Measurements from ENCODE around the gene NOL9.

Gene NOL9

GRCh38 chr1:6523566-6523965 is 30.7 kb downstream of the NOL9 start:
- no peak for ATAC-seq

GRCh38 chr1:6521536-6521935 is 32.8 kb downstream of the NOL9 start:
- no peaks in the 10 kb centered on the region for H3K4me1 Mint-ChIP-seq
- H3K4me3 Mint-ChIP-seq, result no peak overlapping the region
- no peaks in the 10 kb centered on the region for H3K27me3 Mint-ChIP-seq
- H3K9me3 Mint-ChIP-seq, result no peaks in the 10 kb centered on the region
- no peak for ATAC-seq
- H3K27ac Mint-ChIP-seq, result no peak overlapping the region
- peaks cover 25% of the 10 kb centered on the region for H3K36me3 Mint-ChIP-seq

More at GRCh38 chr1:6523566-6523965, 30.7 kb downstream of the NOL9 start:
- H3K4me3 Mint-ChIP-seq, result no peak overlapping the region
- peaks cover 37% of the 10 kb centered on the region for H3K36me3 Mint-ChIP-seq
- H3K27me3 Mint-ChIP-seq, result no peaks in the 10 kb centered on the region
- no peaks in the 10 kb centered on the region for H3K9me3 Mint-ChIP-seq
- H3K27ac Mint-ChIP-seq, result no peak overlapping the region
- H3K4me1 Mint-ChIP-seq, result no peaks in the 10 kb centered on the region

- Mint-ChIP-seq H3K4me1 (no peaks in the 10 kb centered on the region), H3K9me3 (no peaks in the 10 kb centered on the region), H3K27me3 (no peaks in the 10 kb centered on the region), H3K27ac (no peak overlapping the region), H3K4me3 (no peak overlapping the region), H3K36me3 (peaks cover 11% of the 10 kb centered on the region)
- ATAC-seq, result no peak
Measured at GRCh38 chr1:6519935-6520671, 34.2 kb downstream of the NOL9 start.

DNA sequence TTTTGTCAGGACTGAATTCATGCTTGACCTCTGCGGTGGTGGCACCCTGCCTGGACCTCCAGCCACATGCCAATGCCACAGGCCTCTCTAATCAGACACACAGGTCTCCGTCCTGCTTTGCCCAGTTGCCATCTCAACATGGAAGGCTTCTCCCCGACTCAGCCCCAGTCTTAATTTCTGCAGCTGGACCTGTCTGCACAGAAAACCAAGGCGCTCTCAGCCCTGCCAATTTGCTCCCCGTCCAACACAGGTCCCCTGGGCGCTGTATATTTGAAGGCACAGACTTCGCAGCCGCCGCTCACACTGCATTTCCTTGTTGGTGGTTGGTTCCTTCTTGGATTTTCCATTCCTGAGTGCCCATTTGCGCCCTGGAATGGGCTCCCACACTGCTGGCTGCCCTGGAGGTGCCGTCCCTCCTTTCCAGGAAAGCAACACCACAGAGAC is 34.8 kb downstream of the NOL9 start:
- H3K27ac Mint-ChIP-seq, result no peak overlapping the region
- no peaks in the 10 kb centered on the region for H3K9me3 Mint-ChIP-seq
- H3K36me3 Mint-ChIP-seq, result peaks cover 11% of the 10 kb centered on the region
- no peaks in the 10 kb centered on the region for H3K4me1 Mint-ChIP-seq
- H3K27me3 Mint-ChIP-seq, result no peaks in the 10 kb centered on the region
- no peak overlapping the region for H3K4me3 Mint-ChIP-seq
- no peak for ATAC-seq

DNA sequence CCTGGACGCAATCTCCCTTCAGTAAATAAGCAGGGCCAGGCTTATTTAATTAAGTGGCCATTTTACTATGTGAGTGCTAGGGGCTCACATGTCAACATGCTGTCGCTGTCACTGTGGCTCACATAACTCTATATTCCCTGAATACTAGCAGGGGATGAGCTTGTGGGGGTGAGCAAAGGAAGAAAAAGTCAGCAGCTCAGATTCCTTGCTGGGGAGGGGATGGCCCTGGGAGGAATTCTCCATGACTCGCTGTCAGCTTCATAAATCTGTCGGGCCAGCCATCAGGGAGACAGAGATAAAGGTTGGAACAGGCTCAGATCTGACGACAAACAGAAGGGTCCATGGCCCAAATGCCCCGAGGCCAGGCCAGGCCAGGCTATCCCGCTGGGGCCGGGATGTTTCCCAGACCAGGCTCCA is 36.9 kb downstream of the NOL9 start:
- no peaks in the 10 kb centered on the region for H3K36me3 Mint-ChIP-seq
- H3K9me3 Mint-ChIP-seq, result no peaks in the 10 kb centered on the region
- no peaks in the 10 kb centered on the region for H3K4me1 Mint-ChIP-seq
- H3K27me3 Mint-ChIP-seq, result no peaks in the 10 kb centered on the region
- no peak for ATAC-seq
- H3K4me3 Mint-ChIP-seq, result no peak overlapping the region
- no peak overlapping the region for H3K27ac Mint-ChIP-seq

DNA sequence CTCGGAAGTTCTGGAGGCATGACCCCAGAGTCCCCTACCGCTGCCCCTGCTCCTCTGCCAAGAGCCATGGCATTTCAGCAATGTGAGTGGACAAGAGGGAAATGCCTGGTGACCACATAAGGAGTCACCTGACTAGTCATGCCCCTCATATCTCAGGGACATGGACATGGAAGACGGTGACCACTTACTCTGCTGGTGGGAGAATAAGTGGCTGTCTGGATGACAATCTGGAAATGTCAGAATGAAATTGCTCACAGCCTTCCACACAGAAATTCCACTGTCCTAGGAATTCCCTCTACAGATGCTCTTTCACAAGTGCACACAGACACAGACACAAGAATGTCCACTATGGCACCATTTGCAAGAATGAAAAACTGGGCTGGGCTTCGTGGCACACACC is 38.5 kb downstream of the NOL9 start:
- no peak for ATAC-seq
- H3K9me3 Mint-ChIP-seq, result no peaks in the 10 kb centered on the region
- H3K4me1 Mint-ChIP-seq, result no peaks in the 10 kb centered on the region
- no peaks in the 10 kb centered on the region for H3K27me3 Mint-ChIP-seq
- no peak overlapping the region for H3K4me3 Mint-ChIP-seq
- H3K36me3 Mint-ChIP-seq, result no peaks in the 10 kb centered on the region
- no peak overlapping the region for H3K27ac Mint-ChIP-seq

GRCh38 chr1:6513320-6513801 is 41.0 kb downstream of the NOL9 start:
- H3K27me3 Mint-ChIP-seq, result peaks cover 7% of the 10 kb centered on the region
- ATAC-seq, result no peak
- H3K4me1 Mint-ChIP-seq, result peaks cover 7% of the 10 kb centered on the region
- no peak overlapping the region for H3K27ac Mint-ChIP-seq
- no peak overlapping the region for H3K4me3 Mint-ChIP-seq
- H3K9me3 Mint-ChIP-seq, result no peaks in the 10 kb centered on the region
- H3K36me3 Mint-ChIP-seq, result no peaks in the 10 kb centered on the region

GRCh38 chr1:6512908-6513280 is 41.4 kb downstream of the NOL9 start:
- ATAC-seq, result no peak
- no peak overlapping the region for H3K4me3 Mint-ChIP-seq
- H3K4me1 Mint-ChIP-seq, result peaks cover 7% of the 10 kb centered on the region
- H3K36me3 Mint-ChIP-seq, result no peaks in the 10 kb centered on the region
- no peaks in the 10 kb centered on the region for H3K9me3 Mint-ChIP-seq
- H3K27me3 Mint-ChIP-seq, result peaks cover 11% of the 10 kb centered on the region
- no peak overlapping the region for H3K27ac Mint-ChIP-seq

DNA sequence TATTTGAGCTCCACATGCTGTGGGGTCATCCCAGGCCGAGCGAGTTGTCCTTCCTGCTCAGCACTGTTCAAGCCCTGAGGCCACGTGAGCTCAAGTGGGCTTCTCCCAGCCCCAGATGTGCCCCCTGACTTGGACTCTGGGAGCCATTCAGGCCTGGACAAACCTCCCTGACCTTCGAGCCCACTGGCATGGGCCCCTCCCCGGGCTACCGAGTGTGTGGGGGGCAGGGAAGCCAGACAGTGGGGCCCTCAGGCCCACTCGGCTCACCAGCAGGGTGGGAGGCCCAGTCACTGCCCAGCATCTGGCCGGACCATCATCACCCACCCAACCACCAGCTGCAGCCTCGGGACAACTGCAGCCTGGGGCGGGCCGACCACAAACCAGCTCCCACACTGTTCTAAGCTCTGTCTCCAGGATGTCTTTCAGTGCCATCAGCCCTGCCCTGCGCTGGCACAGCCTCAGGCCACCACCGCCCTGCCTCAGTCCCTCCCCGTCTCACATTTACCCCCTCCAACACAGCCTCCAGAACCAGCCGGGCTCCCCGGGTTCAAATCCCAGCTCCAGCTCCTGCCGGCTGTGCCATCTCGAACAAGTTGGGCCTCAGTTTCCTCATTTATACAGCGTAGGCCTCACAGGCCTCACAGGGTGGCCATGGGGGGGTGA is 41.9 kb downstream of the NOL9 start:
- Mint-ChIP-seq H3K9me3 (no peaks in the 10 kb centered on the region), H3K36me3 (no peaks in the 10 kb centered on the region), H3K27me3 (peaks cover 15% of the 10 kb centered on the region), H3K4me1 (peaks cover 7% of the 10 kb centered on the region), H3K27ac (no peak overlapping the region), H3K4me3 (no peak overlapping the region)
- ATAC-seq, result no peak

DNA sequence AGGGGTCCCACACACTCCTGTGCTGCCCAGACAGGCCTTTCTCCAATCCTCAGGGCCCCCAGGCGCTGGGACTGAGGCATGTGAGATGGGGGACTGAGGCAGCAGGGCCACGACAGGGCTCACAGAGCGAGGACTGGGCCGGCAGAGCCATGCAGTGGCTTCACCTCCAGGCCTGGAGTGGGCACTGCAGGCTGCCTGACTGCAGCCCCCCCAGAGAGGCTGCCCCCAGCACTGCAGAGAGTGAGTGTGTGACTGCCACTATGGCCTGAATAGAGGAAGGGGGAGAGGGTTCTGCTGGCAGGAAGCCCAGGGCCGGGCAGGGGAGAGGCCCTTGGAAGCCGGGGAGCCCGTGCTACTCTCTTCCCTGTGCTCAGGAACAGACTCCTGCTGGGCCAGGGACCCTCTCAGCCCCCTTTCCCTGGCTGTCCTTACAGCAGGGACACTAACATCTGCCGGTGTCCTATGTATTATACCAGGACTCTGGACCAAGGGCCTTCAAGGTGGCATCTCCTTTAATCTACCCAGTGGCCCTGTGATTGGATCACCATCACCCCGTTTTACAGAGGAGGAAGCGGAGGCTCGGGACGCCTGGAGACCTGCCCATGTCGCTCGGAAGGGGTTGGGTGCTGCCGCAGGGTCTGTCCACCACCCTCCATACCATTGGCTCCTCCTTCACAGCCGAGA is 42.6 kb downstream of the NOL9 start:
- H3K27me3 Mint-ChIP-seq, result peaks cover 22% of the 10 kb centered on the region
- no peak for ATAC-seq
- peaks cover 7% of the 10 kb centered on the region for H3K4me1 Mint-ChIP-seq
- H3K27ac Mint-ChIP-seq, result no peak overlapping the region
- no peaks in the 10 kb centered on the region for H3K9me3 Mint-ChIP-seq
- no peaks in the 10 kb centered on the region for H3K36me3 Mint-ChIP-seq
- no peak overlapping the region for H3K4me3 Mint-ChIP-seq

DNA sequence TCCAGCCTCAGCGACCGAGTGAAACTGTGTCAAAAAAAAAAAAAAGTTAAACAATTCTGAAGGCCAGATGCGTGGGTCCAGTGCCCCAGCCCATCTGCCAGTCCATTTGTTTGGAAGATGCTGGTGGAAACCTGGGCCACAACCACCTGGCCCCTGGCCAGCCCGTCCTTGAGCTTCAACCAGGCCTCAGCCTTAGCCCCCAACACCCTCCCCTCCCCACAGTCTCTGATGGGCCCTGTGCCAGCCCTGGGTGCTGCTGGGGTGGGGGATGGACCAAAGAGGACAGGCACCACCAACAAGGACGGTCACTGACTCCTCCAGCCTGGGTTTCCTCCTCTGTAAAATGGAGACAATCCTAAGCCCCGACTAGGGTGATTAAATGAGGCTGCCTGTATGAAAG is 43.3 kb downstream of the NOL9 start:
- Mint-ChIP-seq H3K4me1 (peaks cover 7% of the 10 kb centered on the region), H3K9me3 (no peaks in the 10 kb centered on the region)

DNA sequence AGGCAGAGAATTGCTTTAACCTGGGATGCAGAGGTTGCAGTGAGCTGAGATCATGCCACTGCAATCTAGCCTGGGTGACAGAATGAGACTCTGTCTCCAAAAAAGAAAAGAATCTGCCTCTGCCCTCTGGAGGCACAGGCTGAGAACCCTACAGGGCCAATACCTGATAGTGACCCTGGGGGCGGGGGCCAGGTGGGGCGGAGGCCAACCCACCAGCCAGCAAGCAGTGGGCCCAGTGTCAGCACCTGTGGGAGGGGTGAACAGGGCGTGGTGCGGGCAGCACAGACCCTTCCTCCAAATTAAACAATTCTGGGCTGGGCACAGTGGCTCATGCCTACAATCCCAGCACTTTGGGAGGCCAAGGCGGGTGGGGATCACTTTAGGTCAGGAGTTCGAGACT is 43.8 kb downstream of the NOL9 start:
- Mint-ChIP-seq H3K9me3 (no peaks in the 10 kb centered on the region), H3K27me3 (peaks cover 31% of the 10 kb centered on the region), H3K36me3 (no peaks in the 10 kb centered on the region), H3K4me3 (no peak overlapping the region), H3K4me1 (peaks cover 7% of the 10 kb centered on the region), H3K27ac (no peak overlapping the region)
- ATAC-seq, result no peak

More for the DNA sequence above, 43.3 kb downstream of the NOL9 start:
- Mint-ChIP-seq H3K27ac (no peak overlapping the region), H3K27me3 (peaks cover 27% of the 10 kb centered on the region), H3K4me3 (no peak overlapping the region), H3K36me3 (no peaks in the 10 kb centered on the region)
- ATAC-seq, result no peak

DNA sequence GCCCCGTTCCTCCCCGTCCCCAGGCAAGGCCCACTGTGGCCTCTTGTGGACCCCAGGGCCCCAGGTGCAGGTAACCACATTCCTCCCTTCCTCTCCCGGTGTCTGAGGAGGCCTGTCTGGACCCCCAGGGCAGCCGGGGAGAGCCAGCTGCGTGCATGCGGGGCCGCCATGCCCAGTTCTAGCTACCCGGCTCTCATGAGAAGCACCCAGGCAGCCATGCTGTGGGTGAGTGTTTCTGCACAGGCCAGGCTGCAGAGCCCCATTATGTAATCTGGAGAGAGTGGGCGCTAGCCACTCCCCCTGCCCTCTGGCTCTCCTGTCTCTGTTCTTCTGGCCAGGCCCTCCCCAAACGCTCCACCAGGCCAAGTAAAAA is 44.4 kb downstream of the NOL9 start:
- Mint-ChIP-seq H3K36me3 (no peaks in the 10 kb centered on the region), H3K4me1 (peaks cover 7% of the 10 kb centered on the region), H3K4me3 (no peak overlapping the region), H3K27me3 (peaks cover 37% of the 10 kb centered on the region), H3K27ac (no peak overlapping the region), H3K9me3 (no peaks in the 10 kb centered on the region)
- no peak for ATAC-seq

DNA sequence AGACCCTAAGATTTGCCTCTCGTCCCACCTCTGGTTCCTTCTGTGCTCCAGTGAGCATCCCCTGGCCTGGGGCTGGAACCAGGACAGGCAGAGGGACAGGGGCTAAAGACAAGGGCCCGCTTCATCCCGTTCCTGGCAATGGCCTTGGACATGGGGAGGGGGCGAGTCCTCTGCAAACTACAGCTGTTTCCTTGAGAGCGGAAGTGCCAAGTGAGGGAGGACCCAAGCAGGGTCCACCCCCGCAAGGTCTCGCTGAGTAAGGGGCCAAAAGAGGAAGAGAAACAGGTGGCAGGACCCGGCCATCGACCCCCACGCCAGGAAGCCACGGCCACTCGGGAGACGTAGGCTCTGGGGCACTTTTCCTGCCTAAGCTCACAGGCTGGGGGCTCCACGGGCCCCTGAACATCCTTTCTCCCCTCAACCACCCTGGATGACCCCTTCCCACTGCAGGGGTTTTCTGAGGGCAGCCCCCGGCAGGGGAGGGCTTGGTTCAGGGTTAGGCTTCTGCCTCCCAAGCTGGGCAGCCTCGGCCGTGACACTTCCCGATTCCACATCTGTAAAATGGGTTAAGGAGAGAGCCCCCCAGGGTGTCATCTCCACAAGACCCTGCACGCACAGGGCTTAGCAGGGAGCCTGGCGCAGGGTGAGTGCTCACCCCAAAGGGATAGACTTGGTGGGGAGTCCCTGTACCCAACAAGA is 44.9 kb downstream of the NOL9 start:
- ATAC-seq, result no peak
- H3K36me3 Mint-ChIP-seq, result no peaks in the 10 kb centered on the region
- H3K4me1 Mint-ChIP-seq, result peaks cover 7% of the 10 kb centered on the region
- no peak overlapping the region for H3K4me3 Mint-ChIP-seq
- no peak overlapping the region for H3K27ac Mint-ChIP-seq
- no peaks in the 10 kb centered on the region for H3K9me3 Mint-ChIP-seq
- peaks cover 42% of the 10 kb centered on the region for H3K27me3 Mint-ChIP-seq

GRCh38 chr1:6508816-6509189 is 45.5 kb downstream of the NOL9 start:
- no peak for ATAC-seq
- H3K36me3 Mint-ChIP-seq, result no peaks in the 10 kb centered on the region
- no peak overlapping the region for H3K27ac Mint-ChIP-seq
- H3K4me3 Mint-ChIP-seq, result no peak overlapping the region
- H3K4me1 Mint-ChIP-seq, result peaks cover 7% of the 10 kb centered on the region
- H3K27me3 Mint-ChIP-seq, result peaks cover 48% of the 10 kb centered on the region
- no peaks in the 10 kb centered on the region for H3K9me3 Mint-ChIP-seq
